A673 (cell line): ENCODE data around the gene CADPS2. TPM values are rescaled to one million over a fixed set of nuclear protein-coding genes. Genes with fewer than 3 reads are reported as not detected.

Experiments used
- BruUV-seq: library from RNA; stranded (reverse); fragments of 400-500 nt; replicated peaks from 2 replicates; lab custom pipeline; 2021; lab: Mats Ljungman, UMichigan
- CTCF ChIA-PET: fragments of 300-600 bp; sonication (Branson Sonifier 250); formaldehyde crosslinking; loops from one replicate; lab custom pipeline; 2022; ENCODE audit warnings: antibody characterized with exemption; lab: Charles Lee
- POLR2A ChIA-PET: fragments of 300-600 bp; sonication (Branson Sonifier 250); formaldehyde crosslinking; loops from one replicate; lab custom pipeline; 2022; ENCODE audit warnings: antibody characterized with exemption; ENCODE audit not compliant: low non-redundant PET; lab: Charles Lee
- DNase-seq: peaks from one replicate; pipeline ENCODE4 v3.0.0-alpha.2; 2015; ENCODE audit warnings: low spot score
- H3K27ac ChIP-seq: fragments of 200-600 bp; sonication (generic); 2 replicates; pipeline ENCODE4 v1.5.1; 2016; ENCODE audit warnings: mixed run types, low read depth, mild to moderate bottlenecking, mixed read lengths, antibody characterized with exemption, low read length; ENCODE audit not compliant: poor library complexity, severe bottlenecking
- H3K27me3 ChIP-seq: fragments of 200-600 bp; sonication (generic); replicated peaks from 2 replicates; pipeline ENCODE4 v1.6.1; 2017; ENCODE audit warnings: mixed run types, low read depth, mild to moderate bottlenecking, mixed read lengths, antibody characterized with exemption, low read length; ENCODE audit not compliant: insufficient read depth, poor library complexity
- H3K36me3 ChIP-seq: fragments of 200-600 bp; sonication (generic); 2 replicates; pipeline ENCODE4 v1.6.1; 2016; ENCODE audit warnings: mixed run types, mild to moderate bottlenecking, mixed read lengths, antibody characterized with exemption, low read length; ENCODE audit not compliant: insufficient read depth, poor library complexity, severe bottlenecking
- H3K4me1 ChIP-seq: fragments of 200-600 bp; sonication (generic); 2 replicates; pipeline ENCODE4 v1.6.1; 2017; ENCODE audit warnings: mixed run types, mild to moderate bottlenecking, mixed read lengths, antibody characterized with exemption, low read length; ENCODE audit not compliant: insufficient read depth, poor library complexity, severe bottlenecking
- H3K4me3 ChIP-seq: fragments of 200-600 bp; sonication (generic); 2 replicates; pipeline ENCODE4 v1.5.1; 2016; ENCODE audit warnings: low read depth, mixed run types, mild to moderate bottlenecking, mixed read lengths, low read length; ENCODE audit not compliant: poor library complexity, severe bottlenecking
- H3K9me3 ChIP-seq: fragments of 200-600 bp; sonication (generic); 2 replicates; pipeline ENCODE4 v1.6.1; 2016; ENCODE audit warnings: mixed run types, low read depth, mild to moderate bottlenecking, mixed read lengths, antibody characterized with exemption, low read length; ENCODE audit not compliant: poor library complexity, severe bottlenecking
- EZH2 ChIP-seq: fragments of 200-600 bp; sonication (generic); IDR thresholded peaks from 2 replicates; pipeline ENCODE4 v1.6.1; 2017; ENCODE audit warnings: borderline replicate concordance, low read depth, mild to moderate bottlenecking, mixed read lengths, antibody characterized with exemption, low read length; ENCODE audit not compliant: poor library complexity, severe bottlenecking
- intact Hi-C: fragments of 100-400 bp; cut with micrococcal nuclease; formaldehyde crosslinking; loops from one replicate; pipeline ENCODE4 v1.10.0; 2022; ENCODE audit not compliant: unreplicated experiment
- total RNA-seq: library from RNA; stranded (reverse); gene quantifications from 2 replicates; pipeline ENCODE4 v1.2.3, GENCODE V29; 2021
- TF ChIP-seq, protein P1 (sequence below): fragments of 300-800, 200-600 bp; sonication (generic); conservative IDR thresholded peaks from 2 replicates; pipeline ENCODE4 v1.5.1; 2017; ENCODE audit warnings: low read depth, mild to moderate bottlenecking, antibody characterized with exemption, low read length, moderate library complexity, mixed read lengths

Gene CADPS2
- total RNA-seq, 1 experiment from 2014 or later = 81.3 TPM

DNA sequence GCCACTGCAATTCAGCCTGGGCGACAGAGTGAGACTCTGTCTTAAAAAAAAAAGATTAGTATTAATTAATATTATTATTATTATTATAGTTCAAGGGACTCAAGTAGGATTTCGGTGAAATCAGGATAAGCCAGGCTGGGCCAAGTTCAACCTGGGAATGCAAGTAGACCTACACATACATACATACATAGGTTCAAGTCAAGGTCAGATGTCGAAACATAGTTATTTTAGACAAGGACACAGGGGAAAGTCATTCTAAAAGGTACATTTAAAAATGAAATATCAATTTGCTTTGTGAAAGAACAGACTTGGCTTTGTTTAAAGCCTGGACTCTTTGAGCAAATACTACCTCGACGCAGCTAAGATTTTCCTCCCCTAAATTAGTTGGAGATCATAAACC is 336.7 kb downstream of the CADPS2 start:
- TF ChIP-seq EZH2 = no peak
- TF ChIP-seq, protein P1, sequence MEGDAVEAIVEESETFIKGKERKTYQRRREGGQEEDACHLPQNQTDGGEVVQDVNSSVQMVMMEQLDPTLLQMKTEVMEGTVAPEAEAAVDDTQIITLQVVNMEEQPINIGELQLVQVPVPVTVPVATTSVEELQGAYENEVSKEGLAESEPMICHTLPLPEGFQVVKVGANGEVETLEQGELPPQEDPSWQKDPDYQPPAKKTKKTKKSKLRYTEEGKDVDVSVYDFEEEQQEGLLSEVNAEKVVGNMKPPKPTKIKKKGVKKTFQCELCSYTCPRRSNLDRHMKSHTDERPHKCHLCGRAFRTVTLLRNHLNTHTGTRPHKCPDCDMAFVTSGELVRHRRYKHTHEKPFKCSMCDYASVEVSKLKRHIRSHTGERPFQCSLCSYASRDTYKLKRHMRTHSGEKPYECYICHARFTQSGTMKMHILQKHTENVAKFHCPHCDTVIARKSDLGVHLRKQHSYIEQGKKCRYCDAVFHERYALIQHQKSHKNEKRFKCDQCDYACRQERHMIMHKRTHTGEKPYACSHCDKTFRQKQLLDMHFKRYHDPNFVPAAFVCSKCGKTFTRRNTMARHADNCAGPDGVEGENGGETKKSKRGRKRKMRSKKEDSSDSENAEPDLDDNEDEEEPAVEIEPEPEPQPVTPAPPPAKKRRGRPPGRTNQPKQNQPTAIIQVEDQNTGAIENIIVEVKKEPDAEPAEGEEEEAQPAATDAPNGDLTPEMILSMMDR = no peak
- H3K27me3 ChIP-seq = no peaks in the 10 kb centered on the region
- H3K4me3 ChIP-seq = no peak overlapping the region
- DNase-seq = no peak
- intact Hi-C loops = no loop called here
- no peaks in the 10 kb centered on the region for H3K4me1 ChIP-seq
- no peaks in the 10 kb centered on the region for H3K9me3 ChIP-seq
- H3K36me3 ChIP-seq = no peaks in the 10 kb centered on the region
- CTCF ChIA-PET = no interaction called here
- POLR2A ChIA-PET = no interaction called here
- no TSS peak for BruUV-seq
- H3K27ac ChIP-seq = no peak overlapping the region

GRCh38 chr7:122546496-122546895 is 339.8 kb downstream of the CADPS2 start:
- TF ChIP-seq, protein P1 = no peak
- TF ChIP-seq EZH2 = no peak
- CTCF ChIA-PET = no interaction called here
- no peak overlapping the region for H3K27ac ChIP-seq
- POLR2A ChIA-PET = no interaction called here
- H3K9me3 ChIP-seq = no peaks in the 10 kb centered on the region
- intact Hi-C loops = no loop called here
- H3K4me1 ChIP-seq = no peaks in the 10 kb centered on the region
- no peak for DNase-seq
- H3K36me3 ChIP-seq = no peaks in the 10 kb centered on the region
- no peaks in the 10 kb centered on the region for H3K27me3 ChIP-seq
- BruUV-seq = no TSS peak
- H3K4me3 ChIP-seq = no peak overlapping the region

- CTCF ChIA-PET = no interaction called here
- H3K4me3 ChIP-seq = no peak overlapping the region
These were observed 341.8 kb downstream of the CADPS2 start for GRCh38 chr7:122544463-122544862.

More at GRCh38 chr7:122544463-122544862, 341.8 kb downstream of the CADPS2 start:
- no peaks in the 10 kb centered on the region for H3K4me1 ChIP-seq
- no peaks in the 10 kb centered on the region for H3K27me3 ChIP-seq
- H3K27ac ChIP-seq = no peak overlapping the region
- no TSS peak for BruUV-seq
- TF ChIP-seq EZH2 = no peak
- TF ChIP-seq, protein P1 = no peak
- POLR2A ChIA-PET = no interaction called here
- H3K36me3 ChIP-seq = no peaks in the 10 kb centered on the region
- no peaks in the 10 kb centered on the region for H3K9me3 ChIP-seq
- DNase-seq = no peak
- intact Hi-C loops = no loop called here
